NOMO-1 treated with dmso at 0.1 percent for 144 hours (cell line): ENCODE data around the gene ANKRD17.

Experiments
- DNase-seq: peaks from one replicate; lab custom pipeline; 2025; ENCODE audit not compliant: unreplicated experiment; lab: John Stamatoyannopoulos, UW

The ANKRD17 gene

GRCh38 chr4:73127839-73128453 lies 130.7 kb downstream of the ANKRD17 start:
- DNase-seq: no peak

GRCh38 chr4:73109493-73109892 lies 149.1 kb downstream of the ANKRD17 start:
- no peak for DNase-seq

GRCh38 chr4:73104695-73105094 lies 153.9 kb downstream of the ANKRD17 start:
- DNase-seq: no peak

- DNase-seq: no peak
These were observed 154.6 kb downstream of the ANKRD17 start for GRCh38 chr4:73103799-73104503.

- no peak for DNase-seq
These were observed 159.5 kb downstream of the ANKRD17 start for GRCh38 chr4:73099143-73099542.

- DNase-seq: no peak
These were observed 159.9 kb downstream of the ANKRD17 start for GRCh38 chr4:73098713-73099112.

GRCh38 chr4:73098016-73098415 lies 160.6 kb downstream of the ANKRD17 start:
- DNase-seq: no peak

GRCh38 chr4:73092868-73093267 lies 165.7 kb downstream of the ANKRD17 start:
- no peak for DNase-seq

GRCh38 chr4:73090738-73091137 lies 167.9 kb downstream of the ANKRD17 start:
- no peak for DNase-seq

- DNase-seq: no peak
These were observed 170.7 kb downstream of the ANKRD17 start for GRCh38 chr4:73087871-73088270.

- no peak for DNase-seq
These were observed 172.3 kb downstream of the ANKRD17 start for GRCh38 chr4:73086095-73086868.

- no peak for DNase-seq
These were observed 177.8 kb downstream of the ANKRD17 start for GRCh38 chr4:73080789-73081188.

GRCh38 chr4:73075832-73076231 lies 182.8 kb downstream of the ANKRD17 start:
- no peak for DNase-seq

GRCh38 chr4:73070074-73070390 lies 188.6 kb downstream of the ANKRD17 start:
- no peak for DNase-seq

- peak; percentile 94 for DNase-seq
These were observed 189.1 kb downstream of the ANKRD17 start, which contains the start of gene COX18 for GRCh38 chr4:73069338-73070073. TSS of gene COX18 (minus strand) at chr4:73069716. CDS start at chr4:73069649, 67 bp downstream.

- peak; percentile 12 for DNase-seq
These were observed 189.9 kb downstream of the ANKRD17 start for GRCh38 chr4:73068491-73069337.

- no peak for DNase-seq
These were observed 190.6 kb downstream of the ANKRD17 start for GRCh38 chr4:73067971-73068394.

- no peak for DNase-seq
These were observed 191.7 kb downstream of the ANKRD17 start for GRCh38 chr4:73066928-73067327.

GRCh38 chr4:73066445-73066844 lies 192.2 kb downstream of the ANKRD17 start:
- DNase-seq: no peak

- DNase-seq: no peak
These were observed 194.1 kb downstream of the ANKRD17 start for GRCh38 chr4:73064536-73064935.
